Sigmoid colon (tissue), 7 donors: ENCODE data around the gene FBXL5. TPM values are rescaled to one million over a fixed set of nuclear protein-coding genes. Genes with fewer than 3 reads are reported as not detected.

Experiments used
- DNase-seq: peaks from one replicate; pipeline ENCODE4 v3.0.0-alpha.2; 2019
- H3K27ac ChIP-seq, 4 donors: fragments of 200-600 bp; sonication (generic); one replicate each; pipeline ENCODE4 v1.5.1; 2016 to 2019; ENCODE audit warnings: mild to moderate bottlenecking in 1 of 4
- H3K27me3 ChIP-seq, 3 donors: fragments of 200-600 bp; sonication (generic); one replicate each; pipeline ENCODE4 v1.5.1; 2019; ENCODE audit warnings: mild to moderate bottlenecking in 1 of 3
- H3K36me3 ChIP-seq, 4 donors: fragments of 200-600 bp; sonication (generic); one replicate each; pipeline ENCODE4 v1.5.1; 2016 to 2019
- H3K4me1 ChIP-seq, 4 donors: fragments of 200-600 bp; sonication (generic); one replicate each; pipeline ENCODE4 v1.5.1; 2017 to 2019
- H3K4me3 ChIP-seq, 4 donors: fragments of 200-600 bp; sonication (generic); one replicate each; pipeline ENCODE4 v1.5.1; 2017 to 2019; ENCODE audit warnings: mild to moderate bottlenecking in 2 of 4, moderate library complexity in 1 of 4
- H3K9me3 ChIP-seq, 4 donors: fragments of 200-600 bp in 3 of 4; sonication (generic) in 3 of 4; one replicate each; pipeline versions ENCODE4 v1.5.1 to v1.6.1; 2013 to 2019
- EP300 ChIP-seq, 4 donors: sonication (generic); formaldehyde crosslinking; IDR thresholded peaks; one replicate each; pipeline ENCODE4 v1.6.1; 2017; ENCODE audit warnings: antibody characterized with exemption in 4 of 4
- POLR2A ChIP-seq, 2 donors: fragments of 450-650 bp; IDR thresholded peaks; one replicate each; pipeline ENCODE4 v1.6.1; 2016; ENCODE audit warnings: antibody characterized with exemption in 2 of 2, mild to moderate bottlenecking in 2 of 2, moderate library complexity in 2 of 2
- POLR2AphosphoS5 ChIP-seq, 4 donors: sonication (generic); formaldehyde crosslinking; IDR thresholded peaks; one replicate each; pipeline ENCODE4 v1.6.1; 2017; ENCODE audit warnings: antibody characterized with exemption in 4 of 4
- WGBS, 2 donors: extraction: QIAGEN DNeasy Blood & Tissue Kit; methylation state at CpG; one replicate each; pipeline ENCODE4 v1.1.7; 2013; 5-methylcytosine and 5-hydroxymethylcytosine counted together
- intact Hi-C: fragments of 100-400 bp; cut with DNase I; formaldehyde crosslinking; loops from one replicate; pipeline ENCODE4 v1.15.1; 2023
- polyA plus RNA-seq, 3 donors: library from polyadenylated mRNA; stranded (reverse); fragments of 200-250 nt; gene quantifications; one replicate each; pipeline ENCODE4 v1.2.3, GENCODE V29; 2013
- total RNA-seq, 4 donors: library from RNA; depleted of rRNA; stranded (reverse); fragments of >200 nt; gene quantifications; one replicate each; pipeline ENCODE4 v1.1.0, GENCODE V29; 2016
- TF ChIP-seq, protein P1 (sequence below), 4 experiments: fragments of 450-650 bp in 3 of 4; fragments of 200-600 bp in 1 of 4; IDR thresholded peaks; one replicate each; pipeline ENCODE4 v1.5.1; 2016 to 2019; ENCODE audit warnings: antibody characterized with exemption in 4 of 4, mild to moderate bottlenecking in 3 of 4, moderate library complexity in 2 of 4
- donor health status: healthy with polysubstance abuse.
- donor health status: Bipolar disorder and iron deficiency.
- donor health status: healthy.

Gene FBXL5
- total and polyA plus RNA-seq, 7 donors: 32.9 to 271 (median 134) TPM

DNA sequence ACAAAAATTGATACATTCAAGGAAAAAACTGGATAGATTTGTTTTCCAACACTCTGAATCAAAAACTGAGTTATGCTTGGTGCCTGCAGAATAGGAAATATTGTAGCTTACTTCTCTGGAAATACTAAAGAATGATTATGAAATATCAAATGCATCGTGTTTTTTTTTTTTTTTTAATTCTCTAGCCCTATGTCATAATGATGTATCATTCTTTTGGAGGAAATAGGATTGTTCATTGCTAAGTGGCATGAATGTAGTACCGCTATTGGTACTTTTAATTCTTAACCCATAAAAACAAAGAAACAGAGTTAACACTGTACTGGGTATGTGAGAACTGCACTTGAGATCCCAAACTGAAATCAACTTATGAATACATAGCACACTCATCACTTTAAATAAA lies 18.9 kb upstream of the FBXL5 start:
- no peaks in the 10 kb centered on the region for H3K36me3 ChIP-seq

DNA sequence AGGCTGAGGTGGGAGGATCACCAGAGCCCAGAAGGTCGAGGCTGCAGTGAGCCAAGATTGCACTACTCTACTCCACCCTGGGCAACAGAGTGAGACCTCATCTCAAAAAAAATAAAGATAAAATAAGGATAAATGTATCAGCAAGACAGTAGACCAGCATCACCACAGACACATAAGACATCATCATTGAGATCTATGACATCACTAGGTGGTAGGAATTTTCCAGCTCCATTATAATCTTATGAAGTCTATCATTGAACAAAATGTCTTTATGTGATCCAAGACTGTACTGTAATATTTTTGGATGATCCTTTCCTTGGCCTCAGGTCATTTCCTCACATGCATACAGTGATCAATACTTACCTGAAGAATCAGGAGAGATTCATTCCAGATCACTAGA lies 18.2 kb upstream of the FBXL5 start:
- no peaks in the 10 kb centered on the region for H3K36me3 ChIP-seq
- H3K4me1 ChIP-seq: no peaks in the 10 kb centered on the region
- TF ChIP-seq, protein P1, sequence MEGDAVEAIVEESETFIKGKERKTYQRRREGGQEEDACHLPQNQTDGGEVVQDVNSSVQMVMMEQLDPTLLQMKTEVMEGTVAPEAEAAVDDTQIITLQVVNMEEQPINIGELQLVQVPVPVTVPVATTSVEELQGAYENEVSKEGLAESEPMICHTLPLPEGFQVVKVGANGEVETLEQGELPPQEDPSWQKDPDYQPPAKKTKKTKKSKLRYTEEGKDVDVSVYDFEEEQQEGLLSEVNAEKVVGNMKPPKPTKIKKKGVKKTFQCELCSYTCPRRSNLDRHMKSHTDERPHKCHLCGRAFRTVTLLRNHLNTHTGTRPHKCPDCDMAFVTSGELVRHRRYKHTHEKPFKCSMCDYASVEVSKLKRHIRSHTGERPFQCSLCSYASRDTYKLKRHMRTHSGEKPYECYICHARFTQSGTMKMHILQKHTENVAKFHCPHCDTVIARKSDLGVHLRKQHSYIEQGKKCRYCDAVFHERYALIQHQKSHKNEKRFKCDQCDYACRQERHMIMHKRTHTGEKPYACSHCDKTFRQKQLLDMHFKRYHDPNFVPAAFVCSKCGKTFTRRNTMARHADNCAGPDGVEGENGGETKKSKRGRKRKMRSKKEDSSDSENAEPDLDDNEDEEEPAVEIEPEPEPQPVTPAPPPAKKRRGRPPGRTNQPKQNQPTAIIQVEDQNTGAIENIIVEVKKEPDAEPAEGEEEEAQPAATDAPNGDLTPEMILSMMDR (IDR thresholded peaks at IDR 0.05): no peak
- TF ChIP-seq EP300 (IDR thresholded peaks at IDR 0.05) (no peak), POLR2AphosphoS5 (IDR thresholded peaks at IDR 0.05) (no peak), POLR2A (IDR thresholded peaks at IDR 0.05) (no peak)
- no peaks in the 10 kb centered on the region for H3K9me3 ChIP-seq
- no peak for DNase-seq
- intact Hi-C loops: no loop called here
- no peak overlapping the region for H3K27ac ChIP-seq
- 98 to 100% methylated on average over 1 of the region's 1 CpG for WGBS, 2 donors
- no peaks in the 10 kb centered on the region for H3K27me3 ChIP-seq
- no peak overlapping the region for H3K4me3 ChIP-seq

More for the DNA sequence above, 18.9 kb upstream of the FBXL5 start:
- Histone ChIP-seq H3K27me3 (no peaks in the 10 kb centered on the region), H3K27ac (no peak overlapping the region), H3K4me3 (no peak overlapping the region), H3K9me3 (no peaks in the 10 kb centered on the region), H3K4me1 (no peaks in the 10 kb centered on the region)
- no peak for DNase-seq
- TF ChIP-seq EP300 (IDR thresholded peaks at IDR 0.05) (no peak), POLR2AphosphoS5 (IDR thresholded peaks at IDR 0.05) (no peak), POLR2A (IDR thresholded peaks at IDR 0.05) (no peak)
- TF ChIP-seq, protein P1 (IDR thresholded peaks at IDR 0.05): no peak
- WGBS, 2 donors: 87 to 96% methylated on average over 2 of the region's 2 CpGs
- intact Hi-C loops: no loop called here

DNA sequence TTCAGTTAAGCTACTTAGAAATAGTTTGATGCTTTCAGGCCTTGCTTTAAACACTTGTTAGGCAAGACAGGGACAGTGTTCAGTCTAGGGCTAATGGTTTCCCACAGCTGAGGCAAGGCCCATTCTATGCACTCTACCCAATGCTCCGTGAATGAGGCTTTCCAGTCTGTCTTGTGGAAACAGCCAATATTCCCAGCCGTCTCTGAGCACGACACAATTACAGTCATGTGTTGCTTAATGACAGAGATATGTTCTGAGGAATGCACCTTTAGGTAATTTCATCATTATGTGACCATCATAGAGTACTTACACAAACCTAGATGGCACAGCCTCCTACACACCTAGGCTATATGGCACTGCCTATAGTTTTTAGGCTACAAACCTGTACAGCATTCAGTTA lies 16.9 kb upstream of the FBXL5 start:
- DNase-seq: no peak
- Histone ChIP-seq H3K4me1 (no peaks in the 10 kb centered on the region), H3K27me3 (no peaks in the 10 kb centered on the region), H3K36me3 (no peaks in the 10 kb centered on the region), H3K27ac (no peak overlapping the region), H3K9me3 (no peaks in the 10 kb centered on the region), H3K4me3 (no peak overlapping the region)
- intact Hi-C loops: no loop called here
- TF ChIP-seq POLR2A (IDR thresholded peaks at IDR 0.05) (no peak), POLR2AphosphoS5 (IDR thresholded peaks at IDR 0.05) (no peak), EP300 (IDR thresholded peaks at IDR 0.05) (no peak)
- TF ChIP-seq, protein P1 (IDR thresholded peaks at IDR 0.05): no peak
- WGBS, 2 donors: 96 to 97% methylated on average over 3 of the region's 3 CpGs

DNA sequence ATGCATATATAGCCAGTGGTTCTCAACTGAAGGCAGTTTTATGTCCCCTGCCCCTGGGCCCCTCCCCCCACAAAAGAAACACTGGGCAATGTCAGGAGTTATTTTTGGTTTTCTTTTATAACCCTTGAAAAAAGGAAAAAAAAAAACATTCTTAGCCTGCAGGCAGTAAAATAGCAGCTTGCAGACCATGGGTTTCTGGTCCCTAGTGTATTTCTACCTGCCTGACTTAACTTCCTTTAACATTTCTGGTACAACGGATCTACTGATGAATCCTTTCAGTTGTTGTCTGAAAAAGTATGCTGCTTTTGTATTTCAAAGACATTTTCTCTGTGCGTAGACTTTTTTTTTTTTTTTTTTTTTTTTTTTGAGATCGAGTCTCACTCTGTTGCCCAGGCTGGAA lies 15.4 kb upstream of the FBXL5 start:
- H3K4me3 ChIP-seq: no peak overlapping the region
- no peak overlapping the region for H3K27ac ChIP-seq
- H3K27me3 ChIP-seq: no peaks in the 10 kb centered on the region
- no peaks in the 10 kb centered on the region for H3K4me1 ChIP-seq
- H3K9me3 ChIP-seq: no peaks in the 10 kb centered on the region
- TF ChIP-seq POLR2AphosphoS5 (IDR thresholded peaks at IDR 0.05): no peak
- TF ChIP-seq, protein P1 (IDR thresholded peaks at IDR 0.05): no peak
- TF ChIP-seq EP300 (IDR thresholded peaks at IDR 0.05): no peak
- TF ChIP-seq POLR2A (IDR thresholded peaks at IDR 0.05): no peak
- intact Hi-C loops: no loop called here
- WGBS, 2 donors: 71 to 98% methylated on average over 3 of the region's 3 CpGs
- no peak for DNase-seq
- no peaks in the 10 kb centered on the region for H3K36me3 ChIP-seq
